ENCODE data around the gene PEX12. TPM values are rescaled to one million over a fixed set of nuclear protein-coding genes. Genes with fewer than 3 reads are reported as not detected.

Gene PEX12
- total RNA-seq, 4 donors from 2014 or later = 4.1 to 9.0 (median 5.0) TPM

GRCh38 chr17:35543856-35544255 lies 34.5 kb downstream of the PEX12 start:
- 53% methylated on average over 1 of the region's 1 CpG for WGBS
- intact Hi-C loops (cut with DNase I) = no loop called here
- TF ChIP-seq CTCF (IDR thresholded peaks at IDR 0.05) (no peak), POLR2AphosphoS5 (IDR thresholded peaks at IDR 0.05) (no peak), EP300 (IDR thresholded peaks at IDR 0.05) (no peak), POLR2A (IDR thresholded peaks at IDR 0.05; ENCODE audit: low read depth) (no peak)
- Histone ChIP-seq H3K27me3 (peaks cover 0 to 24% (median 0%) of the 10 kb centered on the region in 4 donors), H3K36me3 (no peaks in the 10 kb centered on the region), H3K9me3 (no peaks in the 10 kb centered on the region), H3K27ac (replicated peaks in 1 of 4) (no peak overlapping the region), H3K4me3 (no peak overlapping the region), H3K4me1 (peaks cover 0 to 18% (median 4%) of the 10 kb centered on the region in 4 donors)
- DNase-seq (ENCODE audit: extremely low spot score) = no peak

GRCh38 chr17:35542990-35543389 lies 35.4 kb downstream of the PEX12 start:
- Histone ChIP-seq H3K27me3 (peaks cover 0 to 16% (median 0%) of the 10 kb centered on the region in 4 donors), H3K36me3 (no peaks in the 10 kb centered on the region), H3K27ac (replicated peaks in 1 of 4) (no peak overlapping the region), H3K4me1 (peaks cover 0 to 18% (median 10%) of the 10 kb centered on the region in 4 donors), H3K9me3 (no peaks in the 10 kb centered on the region), H3K4me3 (no peak overlapping the region)
- no peak for DNase-seq (ENCODE audit: extremely low spot score)
- no peak for TF ChIP-seq POLR2AphosphoS5 (IDR thresholded peaks at IDR 0.05)
- intact Hi-C loops (cut with DNase I) = no loop called here

- no peak for TF ChIP-seq CTCF (IDR thresholded peaks at IDR 0.05)
- TF ChIP-seq POLR2AphosphoS5 (IDR thresholded peaks at IDR 0.05) = no peak
- TF ChIP-seq POLR2A (IDR thresholded peaks at IDR 0.05; ENCODE audit: low read depth) = no peak
- no peak for TF ChIP-seq EP300 (IDR thresholded peaks at IDR 0.05)
- 77% methylated on average over 1 of the region's 1 CpG for WGBS
- intact Hi-C loops (cut with DNase I) = no loop called here
- H3K4me3 ChIP-seq = peak overlapping the region; percentile 32 to 45 (median 34)
- peaks cover 0 to 18% (median 13%) of the 10 kb centered on the region in 4 donors for H3K4me1 ChIP-seq
- no peaks in the 10 kb centered on the region for H3K36me3 ChIP-seq
- no peaks in the 10 kb centered on the region for H3K9me3 ChIP-seq
- peak overlapping the region; percentile 23 to 56 (median 50) for H3K27ac ChIP-seq (replicated peaks in 1 of 4)
- no peak for DNase-seq (ENCODE audit: extremely low spot score)
- H3K27me3 ChIP-seq = peaks cover 0 to 12% (median 0%) of the 10 kb centered on the region in 4 donors
These were observed 36.9 kb downstream of the PEX12 start for GRCh38 chr17:35541434-35541833.

- intact Hi-C loops (cut with DNase I) = no loop called here
- peak in 1 of 2 donors; percentile 17 for TF ChIP-seq POLR2AphosphoS5 (IDR thresholded peaks at IDR 0.05)
- TF ChIP-seq POLR2A (IDR thresholded peaks at IDR 0.05; ENCODE audit: low read depth) = no peak
- peaks cover 0 to 18% (median 13%) of the 10 kb centered on the region in 4 donors for H3K4me1 ChIP-seq
- peak; percentile 94 for DNase-seq (ENCODE audit: extremely low spot score)
- H3K9me3 ChIP-seq = no peaks in the 10 kb centered on the region
- 46% methylated on average over 8 of the region's 8 CpGs for WGBS
- H3K36me3 ChIP-seq = no peaks in the 10 kb centered on the region
- peak overlapping the region; percentile 46 to 59 (median 54) for H3K27ac ChIP-seq (replicated peaks in 1 of 4)
- H3K4me3 ChIP-seq = peak overlapping the region; percentile 32 to 45 (median 34)
- H3K27me3 ChIP-seq = peaks cover 0 to 12% (median 0%) of the 10 kb centered on the region in 4 donors
These were observed 37.6 kb downstream of the PEX12 start for GRCh38 chr17:35540589-35541404.

- Histone ChIP-seq H3K27me3 (peaks cover 0 to 12% (median 0%) of the 10 kb centered on the region in 4 donors), H3K4me1 (peaks cover 0 to 18% (median 13%) of the 10 kb centered on the region in 4 donors), H3K4me3 (peak overlapping the region in 2 of 4 donors; percentile 2 to 4), H3K36me3 (no peaks in the 10 kb centered on the region), H3K9me3 (no peaks in the 10 kb centered on the region), H3K27ac (replicated peaks in 1 of 4) (no peak overlapping the region)
- 36% methylated on average over 5 of the region's 5 CpGs for WGBS
- intact Hi-C loops (cut with DNase I) = loop anchor here (5.0 kb wide), 1 partner anchor 367 kb away; no protein-coding TSS in a partner anchor
- no peak for DNase-seq (ENCODE audit: extremely low spot score)
- TF ChIP-seq CTCF (IDR thresholded peaks at IDR 0.05) (no peak), POLR2AphosphoS5 (IDR thresholded peaks at IDR 0.05) (no peak), POLR2A (IDR thresholded peaks at IDR 0.05; ENCODE audit: low read depth) (no peak), EP300 (IDR thresholded peaks at IDR 0.05) (no peak)
These were observed 38.7 kb downstream of the PEX12 start for GRCh38 chr17:35539659-35540026.
